GM18526 (cell line): ENCODE measurements around the gene ACAP3.

Experiments
- POLR2A ChIP-seq: IDR thresholded peaks from 3 replicates; pipeline ENCODE4 v1.6.1; 2011; ENCODE audit not compliant: insufficient read length; ENCODE audit errors: extremely low read depth

Gene ACAP3

GRCh38 chr1:1264868-1265272 is 42.9 kb downstream of the ACAP3 start:
- no peak for TF ChIP-seq POLR2A

GRCh38 chr1:1264026-1264425 is 43.7 kb downstream of the ACAP3 start:
- TF ChIP-seq POLR2A = no peak

- TF ChIP-seq POLR2A = no peak
Measured at GRCh38 chr1:1262758-1263157, 45.0 kb downstream of the ACAP3 start.

GRCh38 chr1:1262071-1262470 is 45.7 kb downstream of the ACAP3 start:
- TF ChIP-seq POLR2A = no peak

GRCh38 chr1:1260843-1261560 is 46.7 kb downstream of the ACAP3 start:
- TF ChIP-seq POLR2A = no peak

- no peak for TF ChIP-seq POLR2A
Measured at GRCh38 chr1:1259951-1260600, 47.7 kb downstream of the ACAP3 start.

- TF ChIP-seq POLR2A = no peak
Measured at GRCh38 chr1:1259540-1259939, 48.2 kb downstream of the ACAP3 start.

- TF ChIP-seq POLR2A = no peak
Measured at GRCh38 chr1:1259119-1259488, 48.6 kb downstream of the ACAP3 start.

- no peak for TF ChIP-seq POLR2A
Measured at GRCh38 chr1:1256956-1257871, 50.5 kb downstream of the ACAP3 start.

GRCh38 chr1:1255611-1256010 is 52.1 kb downstream of the ACAP3 start:
- no peak for TF ChIP-seq POLR2A

GRCh38 chr1:1255078-1255477 is 52.7 kb downstream of the ACAP3 start:
- no peak for TF ChIP-seq POLR2A

GRCh38 chr1:1254667-1254998 is 53.1 kb downstream of the ACAP3 start:
- TF ChIP-seq POLR2A = no peak

GRCh38 chr1:1253972-1254666 is 53.6 kb downstream of the ACAP3 start:
- TF ChIP-seq POLR2A = no peak

GRCh38 chr1:1253314-1253713 is 54.4 kb downstream of the ACAP3 start:
- no peak for TF ChIP-seq POLR2A

- TF ChIP-seq POLR2A = peak; percentile 30
Measured at GRCh38 chr1:1250786-1251284, 56.9 kb downstream of the ACAP3 start.
